DLD1 (cell line): ENCODE data around the gene NEBL.

ENCODE experiments used
- in situ Hi-C: cut with HindIII; loops from 2 replicates; pipeline ENCODE4 v1.10.0; 2017; ENCODE audit warnings: low sequenced_read_pairs

Gene NEBL

GRCh38 chr10:20806487-20806886 lies 90.6 kb downstream of the NEBL start:
- in situ Hi-C loops, result no loop called here

- in situ Hi-C loops, result no loop called here
These were observed 99.8 kb downstream of the NEBL start for GRCh38 chr10:20797290-20797689.

GRCh38 chr10:20795391-20795790 lies 101.7 kb downstream of the NEBL start:
- in situ Hi-C loops, result no loop called here

GRCh38 chr10:20785174-20785573 lies 111.9 kb downstream of the NEBL start:
- in situ Hi-C loops, result no loop called here

GRCh38 chr10:20778008-20778757 lies 118.9 kb downstream of the NEBL start:
- in situ Hi-C loops, result no loop called here

- in situ Hi-C loops, result no loop called here
These were observed 120.6 kb downstream of the NEBL start for GRCh38 chr10:20776384-20777118.

- in situ Hi-C loops, result no loop called here
These were observed 126.1 kb downstream of the NEBL start for GRCh38 chr10:20771051-20771450.

- in situ Hi-C loops, result no loop called here
These were observed 127.6 kb downstream of the NEBL start for GRCh38 chr10:20769481-20769880.

GRCh38 chr10:20768843-20769242 lies 128.3 kb downstream of the NEBL start:
- in situ Hi-C loops, result no loop called here

- in situ Hi-C loops, result no loop called here
These were observed 130.1 kb downstream of the NEBL start for GRCh38 chr10:20767028-20767427.

- in situ Hi-C loops, result no loop called here
These were observed 132.0 kb downstream of the NEBL start for GRCh38 chr10:20765066-20765465.

GRCh38 chr10:20760460-20760859 lies 136.7 kb downstream of the NEBL start:
- in situ Hi-C loops, result no loop called here

GRCh38 chr10:20748551-20748950 lies 148.6 kb downstream of the NEBL start:
- in situ Hi-C loops, result no loop called here

GRCh38 chr10:20747782-20748181 lies 149.3 kb downstream of the NEBL start:
- in situ Hi-C loops, result no loop called here

- in situ Hi-C loops, result no loop called here
These were observed 150.3 kb downstream of the NEBL start for GRCh38 chr10:20746856-20747255.

GRCh38 chr10:20745556-20746375 lies 151.3 kb downstream of the NEBL start:
- in situ Hi-C loops, result no loop called here

- in situ Hi-C loops, result no loop called here
These were observed 152.3 kb downstream of the NEBL start for GRCh38 chr10:20744821-20745220.

GRCh38 chr10:20743942-20744341 lies 153.2 kb downstream of the NEBL start:
- in situ Hi-C loops, result no loop called here

GRCh38 chr10:20742737-20743541 lies 154.2 kb downstream of the NEBL start:
- in situ Hi-C loops, result no loop called here

GRCh38 chr10:20740120-20740519 lies 157.0 kb downstream of the NEBL start:
- in situ Hi-C loops, result no loop called here

GRCh38 chr10:20737107-20737506 lies 160.0 kb downstream of the NEBL start:
- in situ Hi-C loops, result no loop called here
